ENCODE measurements around the gene ACTR3.
A peak's percentile ranks its signal among the peaks of the same experiment; 100 is the strongest.

ACTR3 gene

DNA sequence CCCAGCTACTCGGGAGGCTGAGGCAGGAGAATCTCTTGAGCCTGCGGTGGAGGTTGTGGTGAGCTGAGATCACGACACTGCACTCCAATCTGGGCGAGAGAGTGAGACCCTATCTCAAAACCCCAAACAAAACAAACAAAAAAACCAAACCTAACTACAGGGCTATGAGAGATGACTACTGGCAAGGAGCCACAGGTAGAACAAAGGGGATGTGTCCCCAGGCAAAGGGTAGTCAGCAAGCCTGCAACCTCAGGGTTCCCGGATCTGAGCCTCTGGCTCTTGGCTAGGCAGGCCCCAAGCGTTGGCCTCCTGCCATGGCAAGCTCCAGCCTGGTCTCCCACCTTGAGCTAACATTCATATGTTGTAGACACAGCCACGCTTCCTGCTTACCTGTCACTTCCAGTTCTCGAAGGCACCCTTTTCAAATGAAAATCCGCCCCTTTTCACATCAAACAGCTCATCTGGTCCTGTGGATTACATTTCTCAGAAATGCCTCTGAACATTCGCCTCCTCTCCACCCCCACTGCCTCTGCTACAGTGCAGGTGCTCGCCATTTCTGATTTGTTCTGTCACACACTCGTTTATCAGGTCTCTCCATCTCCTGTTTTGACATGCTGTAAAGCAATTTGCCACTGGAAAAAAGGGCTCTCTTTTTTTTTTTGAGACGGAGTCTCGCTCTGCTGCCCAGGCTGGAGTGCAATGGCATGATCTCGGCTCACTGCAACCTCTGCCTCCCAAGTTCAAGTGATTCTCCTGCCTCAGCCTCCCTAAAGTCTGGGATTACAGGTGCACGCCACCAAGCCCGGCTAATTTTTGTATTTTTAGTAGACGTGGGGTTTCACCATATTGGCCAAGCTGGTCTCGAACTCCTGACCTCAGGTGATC is 13.1 kb upstream of the ACTR3 start:
- DNase-seq = peak; percentile 60

- DNase-seq = peak; percentile 2
Measured at GRCh38 chr2:113877711-113878598, 11.9 kb upstream of the ACTR3 start.

DNA sequence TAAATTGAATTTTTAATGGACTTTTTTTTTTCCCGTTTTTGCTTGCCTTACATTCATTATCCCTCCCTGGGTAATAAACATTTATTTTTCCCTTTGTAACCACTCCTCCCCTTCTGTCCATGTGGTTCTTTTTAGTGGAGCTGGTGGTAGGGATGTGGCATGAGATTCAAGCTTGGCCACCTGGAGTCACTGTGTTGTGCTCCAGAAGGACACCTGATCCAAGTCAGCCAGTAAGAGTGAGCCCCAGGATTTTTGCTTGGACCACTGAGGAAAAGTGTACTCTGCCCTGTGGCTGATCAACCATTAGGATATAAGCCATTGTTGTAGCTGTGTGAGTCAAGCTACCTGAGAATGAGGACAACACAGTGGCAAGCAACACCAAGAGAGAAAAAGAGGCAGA is 11.1 kb upstream of the ACTR3 start:
- DNase-seq = no peak

GRCh38 chr2:113879457-113879856 is 10.4 kb upstream of the ACTR3 start:
- no peak for DNase-seq

DNA sequence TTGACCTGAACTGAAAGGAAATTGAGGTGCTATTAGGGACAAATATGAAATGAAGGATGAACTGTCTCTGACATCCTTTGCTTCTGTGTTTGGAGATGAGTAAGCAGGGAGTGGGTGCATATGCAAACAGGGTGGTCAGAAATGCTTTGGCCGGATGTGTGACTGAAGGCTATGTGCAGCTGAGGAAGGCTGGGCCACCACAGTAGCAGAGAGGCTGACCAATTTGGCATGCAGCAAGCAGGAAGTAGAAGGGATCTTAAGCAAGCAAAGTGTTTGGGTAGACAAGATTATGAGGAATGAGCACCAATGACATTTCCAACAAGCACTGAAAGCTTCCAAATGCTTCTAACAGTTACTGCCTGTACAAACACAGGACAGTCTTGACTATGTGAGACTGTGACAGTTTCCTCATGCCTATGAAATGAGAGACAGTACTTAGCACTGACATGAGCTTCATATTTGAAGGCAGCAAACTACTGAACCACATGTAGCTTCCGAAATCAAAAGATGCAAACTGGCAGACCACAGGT is 3.3 kb upstream of the ACTR3 start:
- DNase-seq = no peak

DNA sequence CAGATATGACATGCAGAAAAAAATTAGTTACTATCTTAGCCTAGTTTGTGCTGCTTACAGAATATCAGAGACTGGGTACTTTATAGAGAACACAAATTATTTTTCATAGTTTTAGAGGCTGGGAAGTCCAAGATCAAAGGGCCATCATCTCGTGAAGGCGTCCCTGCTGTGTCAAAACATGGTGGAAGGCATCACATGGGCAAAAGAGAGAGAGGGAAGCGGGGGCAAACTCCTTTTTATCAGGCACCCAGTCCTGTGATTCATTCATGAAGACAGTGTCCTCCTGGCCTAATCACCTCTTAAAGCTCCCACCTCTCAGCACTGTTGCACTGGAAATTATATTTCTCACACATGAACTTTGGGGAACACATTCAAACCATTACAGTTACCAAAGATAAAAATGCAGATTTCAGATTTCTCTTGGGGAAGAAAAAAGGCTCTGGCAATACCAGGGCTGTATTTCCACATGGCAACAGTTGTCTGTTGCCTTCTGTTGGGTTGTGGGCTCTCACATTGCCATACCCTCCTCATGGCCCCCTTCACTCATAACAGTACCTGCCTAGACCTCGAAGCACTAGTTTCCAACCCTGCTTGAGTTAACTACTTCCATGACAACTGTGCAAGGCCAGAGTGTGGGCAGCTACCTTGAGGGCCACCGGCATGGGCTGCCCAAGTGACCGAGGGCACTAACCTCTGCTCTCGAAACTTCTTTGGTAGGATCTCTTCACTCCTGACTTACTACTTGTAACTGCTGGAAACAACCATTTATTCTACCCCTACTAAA is 2.7 kb upstream of the ACTR3 start:
- no peak for DNase-seq

DNA sequence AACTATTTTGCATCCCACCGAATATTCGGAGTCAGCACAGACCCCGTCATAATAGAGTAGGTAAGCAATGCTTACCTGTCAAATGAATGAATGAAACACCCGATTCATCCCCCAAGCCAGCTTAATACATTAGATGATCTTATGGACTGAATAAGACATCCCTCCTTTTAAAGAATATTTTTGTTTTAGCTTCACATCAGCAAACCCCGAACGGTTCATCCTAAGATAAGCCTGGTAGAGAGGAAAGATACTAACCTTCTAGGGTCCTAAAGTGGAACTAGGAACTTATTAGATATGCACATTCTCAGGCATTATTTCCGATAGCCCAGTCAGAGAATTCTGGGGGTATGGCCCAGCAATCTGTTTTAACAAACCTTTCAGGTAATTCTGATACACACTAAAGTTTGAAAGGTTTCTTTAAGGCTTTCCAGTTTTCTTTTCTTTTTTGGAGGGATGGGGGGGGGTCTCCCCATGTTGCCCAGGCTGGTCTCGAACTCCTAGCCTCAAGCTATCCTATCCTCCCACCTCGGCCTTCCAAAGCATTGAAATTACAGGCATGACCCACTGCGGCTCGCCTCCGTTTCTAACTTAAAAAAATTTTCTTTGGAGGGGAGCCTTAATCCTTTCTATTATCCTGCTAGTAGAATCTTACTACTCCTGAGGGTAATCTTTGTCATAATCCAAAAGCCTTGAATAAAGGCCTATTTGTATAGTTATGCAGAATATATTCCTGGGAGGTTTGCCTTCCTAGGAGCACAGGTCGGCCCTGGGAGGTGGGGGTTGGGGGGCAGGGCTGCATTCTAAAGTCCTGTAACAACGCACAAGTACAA is 1.0 kb upstream of the ACTR3 start:
- no peak for DNase-seq

GRCh38 chr2:113890253-113891235 is 655 bp downstream of the ACTR3 start:
- peak; percentile 38 for DNase-seq

DNA sequence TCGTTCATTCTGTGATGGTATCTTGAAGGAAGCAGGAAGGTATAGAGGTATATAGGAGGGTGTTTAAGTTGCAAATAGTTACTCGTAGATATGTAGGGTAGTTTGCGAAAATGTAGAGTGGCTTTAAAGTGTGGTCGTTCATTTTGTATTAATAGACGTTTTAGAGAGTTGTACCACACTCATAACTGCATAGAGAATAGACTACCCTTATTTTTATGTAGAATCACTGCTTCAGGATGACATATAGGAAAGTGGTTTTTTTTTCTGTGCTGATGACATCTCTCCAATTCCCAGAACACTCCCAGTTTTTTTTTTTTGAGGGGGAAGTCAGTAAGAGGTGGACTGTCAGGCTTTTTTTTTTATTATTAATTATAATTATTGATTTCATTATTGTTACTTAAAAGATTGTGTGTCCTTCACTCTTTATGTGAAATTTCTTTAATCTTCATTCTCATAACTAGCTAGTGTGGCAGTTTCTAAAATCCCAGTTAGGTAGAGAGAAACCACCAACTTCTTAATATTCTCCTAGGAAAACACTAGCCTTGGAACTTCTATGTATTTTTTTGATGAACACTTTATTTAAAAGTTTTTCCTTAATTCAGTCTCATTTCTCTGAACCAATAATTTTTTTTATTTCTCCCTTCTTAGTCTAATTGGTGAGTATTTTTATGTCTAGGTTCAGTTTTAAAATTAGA is 1.5 kb downstream of the ACTR3 start:
- no peak for DNase-seq

- no peak for DNase-seq
Measured at GRCh38 chr2:113892004-113892710, 2.3 kb downstream of the ACTR3 start.

DNA sequence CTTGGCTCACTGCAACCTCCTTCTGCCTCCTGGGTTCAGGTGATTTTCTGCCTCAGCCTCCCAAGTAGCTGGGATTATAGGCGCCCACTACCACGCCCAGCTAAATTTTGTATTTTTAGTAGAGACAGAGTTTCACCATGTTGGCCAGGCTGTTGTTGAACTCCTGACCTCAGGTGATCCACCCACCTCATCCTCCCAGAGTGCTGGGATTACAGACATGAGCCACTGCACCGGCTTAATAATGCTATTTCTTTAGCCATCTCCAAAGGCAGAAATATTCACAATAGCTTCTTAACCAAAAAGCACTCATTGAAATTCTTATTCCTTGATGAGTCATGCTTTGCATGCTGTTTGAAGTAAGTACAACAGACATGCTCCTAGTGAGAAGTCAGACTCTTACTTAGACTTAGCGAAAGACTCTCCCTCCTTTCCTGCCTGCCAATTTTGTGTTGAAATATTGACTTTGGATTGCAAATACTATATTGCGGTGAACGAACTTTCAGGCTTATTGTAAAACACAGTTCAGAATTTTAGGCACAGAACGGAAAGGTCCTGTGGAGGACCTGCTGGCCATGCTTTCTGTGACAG is 4.4 kb downstream of the ACTR3 start:
- no peak for DNase-seq

- no peak for DNase-seq
Measured at GRCh38 chr2:113895301-113895700, 5.4 kb downstream of the ACTR3 start.

DNA sequence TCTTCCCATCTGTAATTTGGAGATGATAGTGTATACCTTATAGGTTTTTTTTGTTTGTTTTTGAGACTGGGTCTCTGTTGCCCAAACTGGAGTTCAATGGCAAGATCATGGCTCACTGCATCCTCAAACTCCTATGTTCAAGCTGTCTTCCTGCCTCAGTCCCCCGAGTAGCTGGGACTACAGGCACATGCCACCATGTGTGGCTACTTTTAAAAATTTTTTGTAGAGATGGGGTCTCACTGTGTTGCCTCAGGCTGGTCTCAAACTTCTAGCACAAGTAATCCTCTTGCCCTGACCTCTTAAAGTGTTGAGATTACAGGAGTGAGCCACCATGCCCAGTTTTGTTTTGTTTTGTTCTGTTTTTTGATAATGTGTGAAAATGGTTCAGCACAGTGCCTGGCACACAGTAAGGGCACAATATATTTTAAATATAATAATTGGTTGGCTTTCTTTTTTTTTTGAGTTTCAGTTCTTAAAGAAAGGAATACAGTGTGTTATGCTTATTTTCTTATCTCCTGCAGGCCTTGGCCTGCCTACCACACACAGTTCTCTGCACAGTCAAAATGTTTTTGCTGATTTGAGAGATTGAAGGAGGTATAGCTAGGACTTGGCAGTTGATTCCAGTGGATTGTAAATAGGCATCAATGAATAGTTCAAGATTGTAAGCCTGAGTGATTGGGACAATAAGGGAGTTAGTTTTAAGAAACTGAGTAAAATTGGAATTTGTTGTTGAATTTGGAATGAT is 6.1 kb downstream of the ACTR3 start:
- DNase-seq = no peak

DNA sequence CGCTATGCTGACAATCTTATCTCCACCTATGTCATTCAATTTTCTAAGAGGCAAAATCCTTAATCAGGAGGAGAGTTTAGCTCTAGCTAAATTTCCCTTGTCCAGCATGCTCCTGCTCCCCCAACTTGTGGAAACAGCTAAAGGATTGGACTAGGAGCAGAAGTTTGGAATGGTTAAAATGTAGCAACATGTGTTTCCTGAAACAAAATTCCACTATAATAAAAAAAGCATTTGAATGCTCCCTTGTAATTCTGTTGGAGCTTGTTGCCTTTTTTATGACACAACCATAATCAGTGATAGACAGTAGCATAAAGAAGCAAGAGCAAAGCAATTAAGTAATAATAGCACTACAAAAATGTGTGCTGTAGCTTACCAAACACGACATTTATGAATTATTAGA is 6.9 kb downstream of the ACTR3 start:
- no peak for DNase-seq

GRCh38 chr2:113898081-113898480 is 8.2 kb downstream of the ACTR3 start:
- DNase-seq = no peak

- DNase-seq = no peak
Measured at GRCh38 chr2:113899166-113899565, 9.3 kb downstream of the ACTR3 start.

GRCh38 chr2:113901943-113902342 is 12.1 kb downstream of the ACTR3 start:
- no peak for DNase-seq

GRCh38 chr2:113905886-113906285 is 16.0 kb downstream of the ACTR3 start:
- DNase-seq = no peak

Data from NCI-H1092 treated with DMSO at 0.1 percent for 48 hours (cell line).